Measurements from ENCODE around the gene ID2.

Gene ID2

DNA sequence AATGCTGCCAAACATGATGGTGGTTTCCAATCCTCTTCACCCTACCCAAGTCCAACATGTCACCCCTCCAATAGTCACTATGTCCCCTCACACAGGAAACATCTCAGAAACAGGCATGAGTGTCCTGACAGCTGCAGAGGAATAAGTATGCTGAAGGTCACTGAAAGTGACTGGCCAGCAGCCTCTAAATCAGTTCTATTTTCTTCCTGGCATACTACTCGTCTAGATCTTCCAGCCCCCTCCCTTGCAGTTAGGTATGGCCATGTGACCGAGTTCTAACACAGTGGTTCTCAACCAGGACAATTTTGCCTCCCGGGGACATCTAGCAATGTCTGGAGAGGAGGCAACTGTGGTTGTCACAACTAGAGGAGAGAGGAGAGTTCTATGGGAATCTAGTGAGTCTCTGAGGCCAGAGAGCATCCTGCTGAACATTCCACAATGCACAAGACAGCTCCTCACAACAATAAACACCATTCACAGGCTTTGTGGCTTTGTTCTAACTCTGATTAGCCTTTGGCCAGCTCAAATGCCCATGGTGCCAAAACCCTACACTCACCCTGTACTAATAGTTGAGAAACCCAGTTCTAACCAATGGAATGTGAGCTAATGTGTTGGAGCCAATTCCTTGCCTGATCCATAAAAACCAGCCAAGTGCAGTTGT is 12.6 kb upstream of the ID2 start:
- Histone ChIP-seq H3K36me3 (ENCODE audit: control insufficient read depth, insufficient read depth, low read length) (no peaks in the 10 kb centered on the region), H3K27me3 (ENCODE audit: control insufficient read depth, insufficient read depth, low read length, poor library complexity, severe bottlenecking) (no peaks in the 10 kb centered on the region), H3K4me3 (ENCODE audit: insufficient read depth, low read depth, low read length) (no peak overlapping the region), H3K9me3 (ENCODE audit: control insufficient read depth, low read length) (no peaks in the 10 kb centered on the region), H3K27ac (ENCODE audit: insufficient read depth, low read depth, low read length, poor library complexity, severe bottlenecking) (no peak overlapping the region), H3K4me1 (ENCODE audit: control insufficient read depth, insufficient read depth, low read length) (no peaks in the 10 kb centered on the region)
- WGBS, 2 experiments: 89 to 98% methylated on average over 3 of the region's 3 CpGs

DNA sequence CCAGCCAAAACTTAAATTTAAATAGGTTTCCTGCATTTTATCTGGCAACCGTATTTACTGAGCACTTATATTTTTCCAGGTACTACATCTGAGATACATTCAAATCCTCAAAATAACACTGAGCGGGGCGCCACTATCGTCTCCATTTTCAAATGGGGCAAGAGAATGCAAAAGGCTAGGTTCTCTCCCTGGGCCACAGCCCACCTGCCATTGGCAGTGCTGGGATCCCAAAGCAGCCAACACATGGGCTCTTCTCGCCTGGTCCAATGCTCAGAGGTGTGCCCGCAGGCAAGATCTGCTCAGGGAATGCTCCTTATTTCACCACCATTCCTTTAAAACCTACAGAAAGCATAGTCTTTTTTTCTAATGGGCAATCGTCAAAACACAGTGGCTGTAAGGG is 11.3 kb upstream of the ID2 start:
- no peak overlapping the region for H3K4me3 ChIP-seq (ENCODE audit: insufficient read depth, low read depth, low read length)
- H3K4me1 ChIP-seq (ENCODE audit: control insufficient read depth, insufficient read depth, low read length): no peaks in the 10 kb centered on the region
- no peaks in the 10 kb centered on the region for H3K9me3 ChIP-seq (ENCODE audit: control insufficient read depth, low read length)
- no peak overlapping the region for H3K27ac ChIP-seq (ENCODE audit: insufficient read depth, low read depth, low read length, poor library complexity, severe bottlenecking)
- H3K36me3 ChIP-seq (ENCODE audit: control insufficient read depth, insufficient read depth, low read length): peaks cover 3% of the 10 kb centered on the region
- 94 to 97% methylated on average over 6 of the region's 7 CpGs for WGBS, 2 experiments
- H3K27me3 ChIP-seq (ENCODE audit: control insufficient read depth, insufficient read depth, low read length, poor library complexity, severe bottlenecking): peaks cover 8% of the 10 kb centered on the region

DNA sequence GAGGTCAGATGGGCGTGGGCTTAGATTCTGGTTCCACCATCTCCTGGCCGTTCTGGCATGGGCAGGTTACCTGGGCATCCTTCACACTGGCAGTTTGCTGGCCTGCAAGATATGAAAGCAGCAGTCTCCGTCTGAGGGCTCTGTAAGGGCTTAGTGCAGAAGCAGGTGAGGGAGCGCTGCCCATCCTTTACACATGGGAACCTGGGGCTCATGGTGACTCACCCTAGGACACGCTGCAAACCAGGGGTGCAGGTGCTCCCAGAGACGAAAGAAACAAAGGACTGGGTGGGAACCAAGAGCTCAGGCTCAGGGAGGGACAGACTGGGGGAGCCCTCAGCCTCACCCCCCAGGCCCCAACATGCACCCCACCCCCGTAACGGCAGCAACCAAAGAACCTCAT is 10.7 kb upstream of the ID2 start:
- Histone ChIP-seq H3K4me3 (ENCODE audit: insufficient read depth, low read depth, low read length) (no peak overlapping the region), H3K36me3 (ENCODE audit: control insufficient read depth, insufficient read depth, low read length) (peaks cover 3% of the 10 kb centered on the region), H3K27ac (ENCODE audit: insufficient read depth, low read depth, low read length, poor library complexity, severe bottlenecking) (no peak overlapping the region), H3K4me1 (ENCODE audit: control insufficient read depth, insufficient read depth, low read length) (no peaks in the 10 kb centered on the region), H3K27me3 (ENCODE audit: control insufficient read depth, insufficient read depth, low read length, poor library complexity, severe bottlenecking) (peaks cover 14% of the 10 kb centered on the region), H3K9me3 (ENCODE audit: control insufficient read depth, low read length) (no peaks in the 10 kb centered on the region)
- WGBS, 2 experiments: 87 to 91% methylated on average over 8 of the region's 8 CpGs

DNA sequence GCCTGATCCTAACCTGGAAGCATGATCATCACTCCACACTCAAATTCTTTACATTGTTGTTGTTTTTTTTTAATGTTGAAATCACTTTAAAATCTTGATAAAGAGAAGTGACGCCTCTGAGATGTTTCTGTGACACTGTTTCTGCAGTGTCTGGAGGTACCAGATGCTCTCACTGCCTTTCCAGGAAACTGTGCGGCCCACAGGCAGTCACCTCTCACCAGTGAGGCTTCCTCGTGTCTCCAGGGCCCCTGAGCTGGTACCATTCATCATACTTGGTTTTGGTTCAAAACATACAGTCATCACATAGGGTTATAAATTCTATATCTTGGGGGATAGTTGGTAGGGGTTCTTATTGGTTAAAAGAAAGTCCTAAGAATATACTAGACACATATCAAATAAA is 10.1 kb upstream of the ID2 start:
- 85 to 95% methylated on average over 3 of the region's 3 CpGs for WGBS, 2 experiments

DNA sequence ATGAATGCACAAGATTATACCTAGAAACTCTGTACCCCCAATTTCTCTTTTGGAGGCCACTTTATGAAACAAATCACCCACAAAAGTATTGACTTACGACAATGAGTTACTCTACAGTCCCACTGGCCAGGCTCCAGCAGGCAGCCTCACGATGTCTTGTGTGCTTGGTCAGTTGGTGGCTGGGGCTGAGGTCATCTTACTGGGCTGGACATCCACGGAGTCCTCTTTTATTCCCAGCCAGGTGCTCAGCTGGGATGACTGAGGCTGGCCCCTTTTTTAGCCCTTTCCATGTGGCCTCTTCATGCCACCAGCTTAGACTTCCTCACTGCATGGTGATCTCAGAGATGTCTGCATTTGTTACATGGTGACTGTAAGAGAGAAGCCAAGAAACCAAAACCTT is 8.9 kb upstream of the ID2 start:
- Histone ChIP-seq H3K27me3 (ENCODE audit: control insufficient read depth, insufficient read depth, low read length, poor library complexity, severe bottlenecking) (peaks cover 22% of the 10 kb centered on the region), H3K4me1 (ENCODE audit: control insufficient read depth, insufficient read depth, low read length) (peaks cover 12% of the 10 kb centered on the region), H3K9me3 (ENCODE audit: control insufficient read depth, low read length) (no peaks in the 10 kb centered on the region), H3K4me3 (ENCODE audit: insufficient read depth, low read depth, low read length) (no peak overlapping the region), H3K27ac (ENCODE audit: insufficient read depth, low read depth, low read length, poor library complexity, severe bottlenecking) (no peak overlapping the region), H3K36me3 (ENCODE audit: control insufficient read depth, insufficient read depth, low read length) (peaks cover 3% of the 10 kb centered on the region)
- WGBS, 2 experiments: 95 to 97% methylated on average over 3 of the region's 3 CpGs

More for the DNA sequence above, 10.1 kb upstream of the ID2 start:
- Histone ChIP-seq H3K4me3 (ENCODE audit: insufficient read depth, low read depth, low read length) (no peak overlapping the region), H3K4me1 (ENCODE audit: control insufficient read depth, insufficient read depth, low read length) (peaks cover 2% of the 10 kb centered on the region), H3K36me3 (ENCODE audit: control insufficient read depth, insufficient read depth, low read length) (peaks cover 3% of the 10 kb centered on the region), H3K27ac (ENCODE audit: insufficient read depth, low read depth, low read length, poor library complexity, severe bottlenecking) (no peak overlapping the region), H3K9me3 (ENCODE audit: control insufficient read depth, low read length) (no peaks in the 10 kb centered on the region), H3K27me3 (ENCODE audit: control insufficient read depth, insufficient read depth, low read length, poor library complexity, severe bottlenecking) (peaks cover 20% of the 10 kb centered on the region)

DNA sequence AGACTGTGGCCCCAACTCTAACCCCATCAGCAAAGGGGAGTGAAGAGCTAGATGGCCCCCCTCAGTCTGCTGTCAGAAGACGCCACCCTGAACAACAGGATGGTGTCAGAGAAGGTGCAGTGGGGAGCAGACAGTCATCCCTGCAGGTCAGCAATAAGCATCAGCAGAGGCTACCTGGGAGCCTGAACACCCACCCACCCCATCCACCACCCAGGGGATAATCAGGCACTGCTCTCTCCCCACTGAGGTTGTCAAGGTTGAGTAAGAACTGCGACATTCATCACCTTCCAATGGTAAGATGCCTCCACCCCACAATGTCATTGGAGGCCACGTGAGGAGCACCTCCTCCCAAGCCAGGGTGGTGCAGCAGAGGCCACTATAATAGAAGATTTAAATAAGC is 8.5 kb upstream of the ID2 start:
- WGBS, 2 experiments: 91 to 96% methylated on average over 3 of the region's 3 CpGs

GRCh38 chr2:8674420-8675009 is 7.3 kb upstream of the ID2 start:
- peaks cover 3% of the 10 kb centered on the region for H3K36me3 ChIP-seq (ENCODE audit: control insufficient read depth, insufficient read depth, low read length)
- H3K4me1 ChIP-seq (ENCODE audit: control insufficient read depth, insufficient read depth, low read length): peaks cover 15% of the 10 kb centered on the region
- 93 to 94% methylated on average over 8 of the region's 8 CpGs for WGBS, 2 experiments
- no peaks in the 10 kb centered on the region for H3K9me3 ChIP-seq (ENCODE audit: control insufficient read depth, low read length)
- no peak overlapping the region for H3K27ac ChIP-seq (ENCODE audit: insufficient read depth, low read depth, low read length, poor library complexity, severe bottlenecking)
- peaks cover 22% of the 10 kb centered on the region for H3K27me3 ChIP-seq (ENCODE audit: control insufficient read depth, insufficient read depth, low read length, poor library complexity, severe bottlenecking)
- H3K4me3 ChIP-seq (ENCODE audit: insufficient read depth, low read depth, low read length): no peak overlapping the region

More for the DNA sequence above, 8.5 kb upstream of the ID2 start:
- H3K27ac ChIP-seq (ENCODE audit: insufficient read depth, low read depth, low read length, poor library complexity, severe bottlenecking): no peak overlapping the region
- peaks cover 3% of the 10 kb centered on the region for H3K36me3 ChIP-seq (ENCODE audit: control insufficient read depth, insufficient read depth, low read length)
- no peaks in the 10 kb centered on the region for H3K9me3 ChIP-seq (ENCODE audit: control insufficient read depth, low read length)
- no peak overlapping the region for H3K4me3 ChIP-seq (ENCODE audit: insufficient read depth, low read depth, low read length)
- peaks cover 22% of the 10 kb centered on the region for H3K27me3 ChIP-seq (ENCODE audit: control insufficient read depth, insufficient read depth, low read length, poor library complexity, severe bottlenecking)
- H3K4me1 ChIP-seq (ENCODE audit: control insufficient read depth, insufficient read depth, low read length): peaks cover 12% of the 10 kb centered on the region

GRCh38 chr2:8675543-8675942 is 6.3 kb upstream of the ID2 start:
- 92 to 93% methylated on average over 5 of the region's 5 CpGs for WGBS, 2 experiments
- peaks cover 3% of the 10 kb centered on the region for H3K36me3 ChIP-seq (ENCODE audit: control insufficient read depth, insufficient read depth, low read length)
- H3K27me3 ChIP-seq (ENCODE audit: control insufficient read depth, insufficient read depth, low read length, poor library complexity, severe bottlenecking): peaks cover 22% of the 10 kb centered on the region
- H3K4me1 ChIP-seq (ENCODE audit: control insufficient read depth, insufficient read depth, low read length): peaks cover 25% of the 10 kb centered on the region
- no peak overlapping the region for H3K27ac ChIP-seq (ENCODE audit: insufficient read depth, low read depth, low read length, poor library complexity, severe bottlenecking)
- no peaks in the 10 kb centered on the region for H3K9me3 ChIP-seq (ENCODE audit: control insufficient read depth, low read length)
- H3K4me3 ChIP-seq (ENCODE audit: insufficient read depth, low read depth, low read length): no peak overlapping the region

DNA sequence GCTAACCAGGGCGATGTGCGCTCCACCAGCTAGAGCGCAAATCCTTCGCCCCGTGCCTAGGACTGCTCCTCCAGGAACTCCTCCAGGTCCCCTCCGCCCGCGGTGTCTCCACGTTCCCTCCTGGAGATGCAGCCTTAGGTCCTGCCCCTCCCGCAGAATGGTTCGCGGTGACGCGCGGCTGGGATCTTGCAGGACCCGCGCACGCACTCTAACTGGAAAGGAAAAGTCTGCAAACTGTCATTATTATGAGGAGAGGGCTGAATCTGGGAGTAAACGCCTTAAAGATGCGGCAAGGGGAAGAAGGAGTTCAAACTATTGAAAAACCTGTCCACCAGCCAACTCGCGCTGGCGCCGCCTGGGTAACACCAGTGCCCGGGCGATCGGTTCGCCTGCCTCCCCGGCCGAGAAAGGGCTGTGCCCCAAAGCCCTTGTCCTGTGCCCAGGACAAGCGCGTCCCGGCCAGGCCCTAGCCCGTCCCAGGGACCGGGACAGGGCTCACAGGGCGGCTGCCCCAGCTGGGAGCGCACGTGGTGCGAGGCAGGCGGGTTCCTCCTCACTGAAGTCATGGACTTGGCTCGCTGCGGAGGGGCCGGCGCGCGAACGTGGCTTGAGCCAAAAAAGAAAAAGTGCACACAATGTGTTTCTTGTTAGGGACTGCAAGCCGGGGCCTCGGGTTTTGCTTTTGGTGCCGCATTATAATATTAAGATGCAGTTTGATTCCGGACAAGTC is 5.5 kb upstream of the ID2 start:
- peaks cover 22% of the 10 kb centered on the region for H3K27me3 ChIP-seq (ENCODE audit: control insufficient read depth, insufficient read depth, low read length, poor library complexity, severe bottlenecking)
- no peaks in the 10 kb centered on the region for H3K9me3 ChIP-seq (ENCODE audit: control insufficient read depth, low read length)
- peak overlapping the region; percentile 99 for H3K27ac ChIP-seq (ENCODE audit: insufficient read depth, low read depth, low read length, poor library complexity, severe bottlenecking)
- peak overlapping the region; percentile 43 for H3K4me3 ChIP-seq (ENCODE audit: insufficient read depth, low read depth, low read length)
- H3K36me3 ChIP-seq (ENCODE audit: control insufficient read depth, insufficient read depth, low read length): peaks cover 3% of the 10 kb centered on the region
- H3K4me1 ChIP-seq (ENCODE audit: control insufficient read depth, insufficient read depth, low read length): peaks cover 29% of the 10 kb centered on the region
- 25 to 26% methylated on average over 51 of the region's 51 CpGs for WGBS, 2 experiments

GRCh38 chr2:8676921-8677645 is 4.8 kb upstream of the ID2 start:
- H3K27ac ChIP-seq (ENCODE audit: insufficient read depth, low read depth, low read length, poor library complexity, severe bottlenecking): peak overlapping the region; percentile 99

More at GRCh38 chr2:8676921-8677645, 4.8 kb upstream of the ID2 start:
- H3K4me3 ChIP-seq (ENCODE audit: insufficient read depth, low read depth, low read length): peak overlapping the region; percentile 43
- 16 to 17% methylated on average over 35 of the region's 35 CpGs for WGBS, 2 experiments
- peaks cover 3% of the 10 kb centered on the region for H3K36me3 ChIP-seq (ENCODE audit: control insufficient read depth, insufficient read depth, low read length)
- H3K9me3 ChIP-seq (ENCODE audit: control insufficient read depth, low read length): no peaks in the 10 kb centered on the region
- peaks cover 22% of the 10 kb centered on the region for H3K27me3 ChIP-seq (ENCODE audit: control insufficient read depth, insufficient read depth, low read length, poor library complexity, severe bottlenecking)
- H3K4me1 ChIP-seq (ENCODE audit: control insufficient read depth, insufficient read depth, low read length): peaks cover 29% of the 10 kb centered on the region
